Endothelial cell of umbilical vein (primary cell): ENCODE data around the gene IGLON5. TPM values are rescaled to one million over a fixed set of nuclear protein-coding genes. Genes with fewer than 3 reads are reported as not detected.

Experiments
- BruUV-seq: library from RNA; stranded (reverse); fragments of 400-500 nt; replicated peaks from 2 replicates; lab custom pipeline; 2021; lab: Mats Ljungman, UMichigan
- CTCF ChIA-PET: fragments of 300-600, 350-600 bp; sonication (Branson Sonifier 250); formaldehyde crosslinking; loops from one replicate; lab custom pipeline; 2021; ENCODE audit warnings: antibody characterized with exemption, inconsistent platforms; lab: Charles Lee
- POLR2A ChIA-PET: fragments of 300-600, 350-600 bp; sonication (Branson Sonifier 250); formaldehyde crosslinking; loops from one replicate; lab custom pipeline; 2021; ENCODE audit warnings: antibody characterized with exemption, inconsistent platforms; lab: Charles Lee
- DNase-seq: peaks from one replicate; pipeline ENCODE4 v3.0.0-alpha.2; 2011; ENCODE audit warnings: low read depth, low spot score
- FAIRE-seq: peaks from 2 replicates; lab custom pipeline; 2011; peaks lifted over from hg19 to GRCh38; lab: Jason Lieb, UNC
- H2AFZ ChIP-seq: 2 replicates; pipeline ENCODE4 v1.6.0; 2012; ENCODE audit warnings: low read depth, low read length, control low read depth, inconsistent platforms
- H3K27ac ChIP-seq: 2 replicates; pipeline ENCODE4 v1.5.1; 2011; ENCODE audit warnings: low read depth, mild to moderate bottlenecking, control low read depth, low read length, moderate library complexity; ENCODE audit not compliant: insufficient read depth
- H3K27me3 ChIP-seq, 2 experiments: 2 replicates each; pipeline versions ENCODE4 v1.6.0 to v1.6.1; 2011; ENCODE audit warnings: low read length in 2 of 2, mixed read lengths in 1 of 2; ENCODE audit not compliant: control insufficient read depth in 2 of 2, insufficient read depth in 2 of 2
- H3K36me3 ChIP-seq, 2 experiments: 2 replicates in 1 of 2; 3 replicates in 1 of 2; pipeline ENCODE4 v1.5.1; 2011; ENCODE audit warnings: low read length in 2 of 2, mild to moderate bottlenecking in 1 of 2, moderate library complexity in 1 of 2; ENCODE audit not compliant: control insufficient read depth in 2 of 2, insufficient read depth in 2 of 2; ENCODE audit errors: extremely low read depth in 1 of 2
- H3K4me1 ChIP-seq: 3 replicates; pipeline ENCODE4 v1.5.1; 2011; ENCODE audit warnings: mild to moderate bottlenecking, low read length; ENCODE audit not compliant: control insufficient read depth, insufficient read depth; ENCODE audit errors: extremely low read depth
- H3K4me2 ChIP-seq: 2 replicates; pipeline ENCODE4 v1.6.1; 2011; ENCODE audit warnings: low read length, control low read depth, mixed read lengths; ENCODE audit not compliant: insufficient read depth
- H3K4me3 ChIP-seq, 3 experiments: fragments of 200-600 bp in 1 of 3; sonication (generic), shearing (Covaris generic) in 1 of 3; replicated peaks in 1 of 3; 2 replicates each; pipeline ENCODE4 v1.5.1; 2011 to 2016; ENCODE audit warnings: control low read depth in 3 of 3, low read length in 3 of 3, mild to moderate bottlenecking in 2 of 3, inconsistent platforms in 1 of 3, low read depth in 1 of 3, moderate library complexity in 1 of 3; ENCODE audit not compliant: insufficient read depth in 1 of 3
- H3K79me2 ChIP-seq: 2 replicates; pipeline ENCODE4 v1.6.0; 2012; ENCODE audit warnings: low read length, inconsistent platforms; ENCODE audit not compliant: control insufficient read depth, insufficient read depth
- H3K9ac ChIP-seq: replicated peaks from 2 replicates; pipeline ENCODE3; 2011; ENCODE audit warnings: low read length, control low read depth; ENCODE audit not compliant: insufficient read depth; ENCODE audit errors: extremely low read depth
- H3K9me1 ChIP-seq: replicated peaks from 3 replicates; pipeline ENCODE4 v1.6.0; 2011; ENCODE audit warnings: mild to moderate bottlenecking, low read length; ENCODE audit not compliant: control insufficient read depth, insufficient read depth; ENCODE audit errors: extremely low read depth
- H3K9me3 ChIP-seq: replicated peaks from 2 replicates; pipeline ENCODE4 v1.5.1; 2012; ENCODE audit warnings: low read length, inconsistent platforms; ENCODE audit not compliant: control insufficient read depth, insufficient read depth
- H4K20me1 ChIP-seq: replicated peaks from 2 replicates; pipeline ENCODE3; 2011; ENCODE audit warnings: mild to moderate bottlenecking, low read length; ENCODE audit not compliant: control insufficient read depth, insufficient read depth; ENCODE audit errors: extremely low read depth
- EZH2 ChIP-seq: IDR thresholded peaks from 2 replicates; pipeline ENCODE4 v1.6.1; 2012; ENCODE audit warnings: borderline replicate concordance, low read depth, mild to moderate bottlenecking, moderate library complexity, low read length, inconsistent platforms; ENCODE audit not compliant: severe bottlenecking
- FOS ChIP-seq: IDR thresholded peaks from 2 replicates; pipeline ENCODE4 v1.6.1; 2011; ENCODE audit warnings: mild to moderate bottlenecking, low read length, moderate library complexity, borderline replicate concordance; ENCODE audit not compliant: insufficient read depth
- GATA2 ChIP-seq: IDR thresholded peaks from 2 replicates; pipeline ENCODE4 v1.7.0; 2011; ENCODE audit warnings: low read depth, mild to moderate bottlenecking, moderate library complexity, mixed read lengths, low read length; ENCODE audit not compliant: insufficient read length, insufficient read depth
- JUN ChIP-seq: IDR thresholded peaks from 2 replicates; pipeline ENCODE4 v1.6.1; 2011; ENCODE audit warnings: borderline replicate concordance, low read depth; ENCODE audit not compliant: insufficient read length, insufficient read depth
- MYC ChIP-seq: IDR thresholded peaks from one replicate; pipeline ENCODE4 v1.6.1; 2011; ENCODE audit warnings: mild to moderate bottlenecking, low read depth, low read length
- POLR2A ChIP-seq: IDR thresholded peaks from 2 replicates; pipeline ENCODE4 v1.6.1; 2012; ENCODE audit warnings: low read depth, mild to moderate bottlenecking, control low read depth, low read length
- POLR2AphosphoS5 ChIP-seq: IDR thresholded peaks from 2 replicates; pipeline ENCODE4 v1.6.1; 2012; ENCODE audit warnings: low read depth, mild to moderate bottlenecking, control low read depth, low read length, moderate library complexity; ENCODE audit not compliant: insufficient read depth
- dilution Hi-C: fragments of 300-500 bp; cut with MboI; formaldehyde crosslinking; loops from one replicate; pipeline ENCODE4 v1.15.0; 2019; ENCODE audit warnings: low sequenced_read_pairs; ENCODE audit not compliant: extremely low pct_ligation_motif_present
- intact Hi-C: fragments of 100-400 bp; cut with micrococcal nuclease; formaldehyde crosslinking; loops from one replicate; pipeline ENCODE4 v1.10.0; 2022
- polyA plus RNA-seq, 4 experiments: library from polyadenylated mRNA; depleted of rRNA in 3 of 4; stranded (reverse) in 3 of 4; unstranded in 1 of 4; fragments of >200 nt; gene quantifications; 2 replicates each; pipeline versions ENCODE4 v1.2.1 to v1.2.3, GENCODE V29; 2011 to 2012; ENCODE audit warnings: missing spikeins in 1 of 4
- total RNA-seq: library from RNA; stranded (reverse); gene quantifications from 2 replicates; pipeline ENCODE4 v1.2.3, GENCODE V29; 2021
- TF ChIP-seq, protein P1 (sequence below): IDR thresholded peaks from 2 replicates; pipeline ENCODE4 v1.6.1; 2011; ENCODE audit not compliant: insufficient read depth, insufficient read length
- TF ChIP-seq, protein P2 (sequence below), 2 donors: IDR thresholded peaks; 1 replicate in 1 of 2; 2 replicates in 1 of 2; pipeline ENCODE4 v1.5.1; 2011; ENCODE audit warnings: low read length in 2 of 2, mild to moderate bottlenecking in 2 of 2, moderate library complexity in 2 of 2, control low read depth in 1 of 2, inconsistent platforms in 1 of 2, low read depth in 1 of 2; ENCODE audit not compliant: insufficient read depth in 1 of 2; ENCODE audit errors: extremely low read depth in 1 of 2

The IGLON5 gene
- total and polyA plus RNA-seq, 2 donors (not counting 3 experiments of a cell fraction or from before 2014, with no cell fraction given) = not detected

DNA sequence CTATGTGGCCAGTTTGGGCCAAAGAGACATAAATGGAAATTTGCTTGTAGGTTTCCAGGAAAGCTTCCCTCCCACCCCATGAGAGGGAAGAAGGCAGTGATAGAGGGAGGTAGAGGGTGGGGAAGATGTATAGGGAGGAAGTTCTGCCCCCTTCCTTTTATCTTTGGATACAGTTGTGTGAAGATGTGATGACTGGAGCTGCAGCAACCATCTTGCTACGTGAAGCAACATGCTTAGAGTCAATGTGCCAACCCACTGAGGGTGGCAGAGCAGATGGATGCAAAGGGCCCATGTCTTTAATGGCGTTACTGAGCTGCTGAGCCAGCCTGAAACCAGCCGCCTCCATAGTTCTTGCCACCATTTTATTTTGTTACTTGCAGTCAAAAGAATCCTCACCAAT, 19.7 kb downstream of the IGLON5 start:
- dilution Hi-C loops = no loop called here
- Histone ChIP-seq H3K4me1 (no peaks in the 10 kb centered on the region), H3K9me3 (no peaks in the 10 kb centered on the region), H3K4me3 (no peak overlapping the region), H3K9me1 (no peaks in the 10 kb centered on the region), H3K36me3 (no peaks in the 10 kb centered on the region), H2AFZ (no peak overlapping the region), H3K27ac (no peak overlapping the region), H4K20me1 (no peaks in the 10 kb centered on the region), H3K27me3 (peaks cover 6 to 7% of the 10 kb centered on the region in 2 experiments), H3K9ac (no peak overlapping the region), H3K79me2 (no peaks in the 10 kb centered on the region), H3K4me2 (no peak overlapping the region)
- POLR2A ChIA-PET = no interaction called here
- no peak for TF ChIP-seq JUN
- TF ChIP-seq MYC = no peak
- TF ChIP-seq FOS = no peak
- TF ChIP-seq, protein P1, sequence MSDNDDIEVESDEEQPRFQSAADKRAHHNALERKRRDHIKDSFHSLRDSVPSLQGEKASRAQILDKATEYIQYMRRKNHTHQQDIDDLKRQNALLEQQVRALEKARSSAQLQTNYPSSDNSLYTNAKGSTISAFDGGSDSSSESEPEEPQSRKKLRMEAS = no peak
- no peak for TF ChIP-seq GATA2
- no peak for TF ChIP-seq EZH2
- TF ChIP-seq POLR2A = no peak
- no peak for TF ChIP-seq POLR2AphosphoS5
- TF ChIP-seq, protein P2, sequence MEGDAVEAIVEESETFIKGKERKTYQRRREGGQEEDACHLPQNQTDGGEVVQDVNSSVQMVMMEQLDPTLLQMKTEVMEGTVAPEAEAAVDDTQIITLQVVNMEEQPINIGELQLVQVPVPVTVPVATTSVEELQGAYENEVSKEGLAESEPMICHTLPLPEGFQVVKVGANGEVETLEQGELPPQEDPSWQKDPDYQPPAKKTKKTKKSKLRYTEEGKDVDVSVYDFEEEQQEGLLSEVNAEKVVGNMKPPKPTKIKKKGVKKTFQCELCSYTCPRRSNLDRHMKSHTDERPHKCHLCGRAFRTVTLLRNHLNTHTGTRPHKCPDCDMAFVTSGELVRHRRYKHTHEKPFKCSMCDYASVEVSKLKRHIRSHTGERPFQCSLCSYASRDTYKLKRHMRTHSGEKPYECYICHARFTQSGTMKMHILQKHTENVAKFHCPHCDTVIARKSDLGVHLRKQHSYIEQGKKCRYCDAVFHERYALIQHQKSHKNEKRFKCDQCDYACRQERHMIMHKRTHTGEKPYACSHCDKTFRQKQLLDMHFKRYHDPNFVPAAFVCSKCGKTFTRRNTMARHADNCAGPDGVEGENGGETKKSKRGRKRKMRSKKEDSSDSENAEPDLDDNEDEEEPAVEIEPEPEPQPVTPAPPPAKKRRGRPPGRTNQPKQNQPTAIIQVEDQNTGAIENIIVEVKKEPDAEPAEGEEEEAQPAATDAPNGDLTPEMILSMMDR (IDR thresholded peaks at IDR 0.05; ENCODE audit: extremely low read depth in 1 of 2, insufficient read depth in 1 of 2, low read depth in 1 of 2, low read length in 2 of 2) = no peak
- FAIRE-seq (no peak), DNase-seq (no peak)
- BruUV-seq = no TSS peak
- intact Hi-C loops = no loop called here
- CTCF ChIA-PET = no interaction called here
